Right ventricle myocardium superior (tissue), 1 donor: Measurements from ENCODE around the gene USP54. TPM values are rescaled to one million over a fixed set of nuclear protein-coding genes. Genes with fewer than 3 reads are reported as not detected.

Source experiments
- ATAC-seq: fragments of 200-7000 bp; cut with Tn5 transposase; one replicate; pipeline ENCODE4 v1.9.1; 2020; ENCODE audit warnings: mild to moderate bottlenecking; ENCODE audit not compliant: poor library complexity
- DNase-seq: peaks from one replicate; pipeline ENCODE4 v3.0.0-alpha.2; 2020
- intact Hi-C: fragments of 100-400 bp; cut with DNase I; formaldehyde crosslinking; loops from one replicate; pipeline ENCODE4 v1.11.2; 2022
- total RNA-seq: library from RNA; stranded (reverse); fragmentation: NEBNext Ultra II Directional; extraction: Animal tissue kit (Norgen Biotek cat#: 25700); gene quantifications from one replicate; pipeline ENCODE4 v1.2.1, GENCODE V29; 2021
- donor health status: DM: no; HTN: yes; CAD: no; lungs with severe emphysema.

Gene USP54
- total RNA-seq, 1 donor from 2014 or later: 22.5 TPM

DNA sequence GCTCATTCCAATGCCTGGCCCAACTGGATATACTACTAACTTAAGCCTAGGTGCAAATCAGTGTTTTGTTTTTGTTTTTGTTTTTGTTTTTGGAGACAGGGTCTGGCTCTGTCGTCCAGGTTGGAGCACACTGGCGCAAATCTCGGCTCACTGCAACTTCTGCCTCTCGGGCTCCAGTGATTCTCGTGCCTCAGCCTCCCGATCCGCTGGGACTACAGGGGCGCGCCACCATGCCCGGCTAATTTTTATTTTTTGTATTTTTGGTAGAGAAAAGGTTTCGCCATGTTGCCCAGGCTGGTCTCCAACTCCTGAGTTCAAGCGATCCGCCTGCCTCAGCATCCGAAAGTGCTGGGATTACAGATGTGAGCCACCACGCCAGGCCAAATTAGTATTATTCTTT lies 96.9 kb downstream of the USP54 start:
- intact Hi-C loops: no loop called here
- DNase-seq (no peak), ATAC-seq (no peak)

- intact Hi-C loops: no loop called here
- no peak for ATAC-seq
- no peak for DNase-seq
Observed at GRCh38 chr10:73493781-73494180, 97.4 kb downstream of the USP54 start.

DNA sequence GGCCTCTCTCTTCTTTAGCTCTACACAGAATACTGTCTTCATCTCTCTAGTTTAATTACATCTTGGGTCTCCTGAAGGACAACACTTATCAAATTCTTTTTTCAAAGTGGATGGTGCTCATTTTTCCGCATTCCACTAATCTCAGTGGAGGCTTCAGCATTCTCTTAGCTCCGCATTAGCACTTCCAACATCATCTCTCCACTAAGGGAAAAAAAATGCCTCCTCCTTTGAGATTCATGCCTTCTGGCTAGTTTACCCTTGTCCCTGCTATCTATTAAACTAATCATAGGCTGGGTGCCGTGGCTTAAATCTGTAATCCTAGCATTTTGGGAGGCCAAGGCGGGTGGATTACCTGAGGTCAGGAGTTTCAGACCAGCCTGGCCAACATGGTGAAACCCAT lies 104.5 kb downstream of the USP54 start:
- intact Hi-C loops: no loop called here
- ATAC-seq (no peak), DNase-seq (no peak)

DNA sequence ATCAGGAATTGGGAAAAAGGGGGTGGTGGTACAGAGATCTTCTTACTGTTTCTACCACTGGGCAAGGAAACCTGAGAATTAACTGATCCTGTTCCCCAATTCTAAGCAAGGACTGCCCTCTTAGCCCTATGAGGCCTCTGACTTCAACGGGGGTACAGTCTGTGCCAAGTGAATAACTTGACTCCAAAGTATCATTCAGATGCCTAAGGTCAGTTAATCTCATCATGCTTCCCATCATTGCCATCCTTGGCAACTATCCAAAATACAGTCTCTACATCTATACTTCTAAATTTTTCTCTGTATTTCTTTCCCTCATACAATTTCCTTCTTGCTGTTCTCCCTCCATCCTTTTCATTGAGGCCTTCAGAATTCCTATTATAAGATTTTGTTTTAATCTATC lies 105.8 kb downstream of the USP54 start:
- intact Hi-C loops: no loop called here
- peak; percentile 26 for ATAC-seq
- no peak for DNase-seq

DNA sequence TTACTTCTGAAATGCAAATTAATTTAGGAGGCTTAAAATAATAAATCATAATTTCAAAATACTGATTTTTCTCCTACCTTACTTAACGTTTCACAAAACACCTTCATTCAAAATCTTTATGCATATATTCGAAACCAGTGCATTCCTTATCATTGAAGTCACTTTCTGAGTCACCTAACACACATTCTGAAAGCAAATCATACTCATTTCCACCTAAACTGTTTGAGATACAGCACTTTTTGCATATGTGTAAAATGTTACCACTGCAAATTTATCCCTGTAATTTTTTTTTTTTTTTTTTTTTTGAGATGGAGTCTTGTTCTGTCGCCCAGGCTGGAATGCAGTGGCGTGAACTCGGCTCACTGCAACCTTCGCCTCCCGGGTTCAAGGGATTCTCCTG lies 111.0 kb downstream of the USP54 start:
- no peak for ATAC-seq

DNA sequence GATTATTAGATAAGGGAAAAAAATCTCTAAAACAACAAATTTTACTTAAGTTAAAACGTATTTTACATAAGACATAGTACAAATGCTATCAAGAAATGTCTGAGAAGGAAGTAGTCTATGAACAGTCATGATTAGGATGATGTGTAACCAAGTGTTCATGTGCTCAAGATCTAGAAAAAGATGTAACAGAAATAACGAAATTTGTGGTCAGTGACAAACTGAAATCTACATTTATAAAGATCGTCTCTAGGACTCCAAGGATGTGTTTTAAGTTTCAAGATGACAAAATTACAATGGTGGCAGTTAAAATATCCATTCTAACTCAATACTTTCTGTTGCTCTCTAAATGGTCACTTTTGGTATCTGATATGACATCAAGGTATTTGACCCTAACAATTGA lies 112.5 kb downstream of the USP54 start:
- ATAC-seq (no peak), DNase-seq (no peak)
- intact Hi-C loops: no loop called here

More for the DNA sequence above, 111.0 kb downstream of the USP54 start:
- DNase-seq: no peak
- intact Hi-C loops: no loop called here

DNA sequence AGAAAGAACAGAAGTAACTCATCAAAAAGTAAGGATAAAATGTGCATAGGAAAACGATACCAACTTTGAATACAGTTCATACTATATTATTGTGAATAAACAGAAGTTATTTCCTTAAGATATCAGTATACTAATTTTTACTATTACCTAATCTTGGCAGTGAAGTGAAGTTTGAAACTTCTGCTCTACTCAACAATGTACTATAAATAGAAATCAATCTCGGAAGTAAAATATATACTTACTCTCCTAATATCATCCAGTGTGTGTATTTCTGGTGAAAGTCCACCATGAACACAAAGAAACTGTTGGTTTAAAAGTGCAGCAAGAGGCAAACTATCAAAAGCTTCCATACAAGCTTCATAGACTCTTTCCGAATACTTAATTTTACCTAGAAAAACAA lies 119.9 kb downstream of the USP54 start:
- peak; percentile 68 for ATAC-seq
- intact Hi-C loops: no loop called here

DNA sequence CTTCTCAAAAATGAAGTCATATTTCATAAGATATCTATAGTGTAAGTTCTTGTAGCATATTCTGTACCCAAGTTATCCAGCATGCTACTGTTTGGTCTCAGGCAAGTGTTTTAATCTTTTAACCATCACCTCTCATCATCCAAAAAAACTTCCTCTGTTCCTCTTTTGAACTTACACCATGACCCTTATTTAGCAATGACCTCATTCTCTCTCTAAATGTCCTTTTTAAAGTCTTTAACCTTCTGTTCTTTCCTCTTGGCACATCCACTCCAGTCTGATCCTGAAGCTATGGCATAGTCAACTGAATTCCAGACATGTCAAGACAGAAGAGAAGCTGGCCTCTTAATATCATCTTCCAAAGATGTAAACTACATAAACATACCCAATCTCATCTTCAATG lies 121.6 kb downstream of the USP54 start:
- ATAC-seq (peak; percentile 72), DNase-seq (no peak)
- intact Hi-C loops: no loop called here

More for the DNA sequence above, 119.9 kb downstream of the USP54 start:
- DNase-seq: no peak

DNA sequence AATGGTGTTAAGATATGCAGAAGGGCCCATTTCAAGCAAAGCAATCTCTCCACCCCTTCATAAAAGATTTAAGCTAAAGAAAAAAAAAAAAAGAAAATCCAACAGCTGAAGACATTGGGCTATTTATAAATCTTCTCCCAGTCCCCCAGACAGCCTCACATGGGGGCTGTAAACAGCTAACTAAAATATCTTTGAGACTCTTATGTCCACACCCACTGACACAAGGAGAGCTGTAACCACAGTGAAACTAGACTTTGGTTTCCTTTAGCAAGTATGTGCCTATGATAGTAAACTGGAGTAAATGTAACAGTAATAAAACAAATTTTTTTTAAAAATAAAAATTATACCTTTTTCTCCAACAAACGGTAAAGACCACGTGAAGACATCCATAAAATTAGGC lies 123.9 kb downstream of the USP54 start:
- no peak for DNase-seq
- no peak for ATAC-seq
- intact Hi-C loops: no loop called here

GRCh38 chr10:73465978-73466726 lies 125.0 kb downstream of the USP54 start:
- intact Hi-C loops: no loop called here
- ATAC-seq: no peak
- no peak for DNase-seq

DNA sequence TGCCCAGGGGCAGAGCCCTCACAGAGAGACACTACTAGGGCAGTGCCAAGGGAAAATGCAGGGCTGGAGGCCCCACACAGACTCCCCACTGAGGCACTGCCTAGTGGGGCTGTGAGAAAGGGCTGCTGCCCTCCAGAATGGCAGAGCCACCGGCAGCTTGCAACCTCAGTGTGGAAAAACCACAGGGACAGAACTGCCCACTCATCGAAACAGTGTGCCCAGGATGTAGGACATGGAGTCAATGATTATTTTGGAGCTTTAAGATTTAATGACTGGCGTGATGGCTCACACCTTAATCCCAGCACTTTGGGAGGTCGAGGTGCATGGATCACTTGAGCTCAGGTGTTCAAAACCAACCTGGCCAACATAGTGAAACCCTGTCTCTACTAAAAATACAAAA lies 130.2 kb downstream of the USP54 start:
- intact Hi-C loops: no loop called here
- no peak for DNase-seq
- no peak for ATAC-seq

- intact Hi-C loops: no loop called here
- DNase-seq: no peak
- no peak for ATAC-seq
Observed at GRCh38 chr10:73459683-73460314, 131.3 kb downstream of the USP54 start.

DNA sequence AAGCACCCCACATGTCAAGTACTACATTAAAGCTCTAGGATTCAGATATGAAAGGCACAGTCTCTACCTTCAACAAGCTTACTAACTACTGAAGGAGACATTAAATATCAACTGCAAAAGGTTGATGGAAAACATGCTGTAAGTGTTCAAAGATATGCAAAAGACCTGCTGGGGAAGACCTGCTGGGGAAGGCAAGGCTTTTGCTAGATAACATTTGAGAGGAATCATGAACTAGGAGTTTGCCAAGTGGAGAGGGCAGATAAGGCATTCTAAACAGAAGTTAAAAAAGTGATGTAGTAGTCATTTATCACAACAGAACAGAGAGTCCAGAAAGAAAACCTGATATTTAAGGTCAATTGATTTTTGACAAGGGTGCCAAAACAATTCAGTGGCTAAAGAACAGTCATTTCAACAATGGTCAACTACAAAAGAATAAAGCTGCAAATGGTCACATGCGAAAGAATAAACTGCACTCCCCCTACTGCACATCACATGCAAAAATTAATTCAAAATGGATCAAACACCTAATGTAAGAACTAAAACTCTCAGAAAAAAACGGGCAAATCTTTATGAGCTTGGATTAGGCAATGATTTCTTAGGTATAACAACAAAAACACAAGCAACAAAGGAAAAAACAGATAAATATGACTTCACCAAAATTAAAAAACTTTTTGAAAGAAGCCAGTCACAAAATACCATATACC lies 134.8 kb downstream of the USP54 start:
- intact Hi-C loops: no loop called here
- ATAC-seq (no peak), DNase-seq (no peak)

DNA sequence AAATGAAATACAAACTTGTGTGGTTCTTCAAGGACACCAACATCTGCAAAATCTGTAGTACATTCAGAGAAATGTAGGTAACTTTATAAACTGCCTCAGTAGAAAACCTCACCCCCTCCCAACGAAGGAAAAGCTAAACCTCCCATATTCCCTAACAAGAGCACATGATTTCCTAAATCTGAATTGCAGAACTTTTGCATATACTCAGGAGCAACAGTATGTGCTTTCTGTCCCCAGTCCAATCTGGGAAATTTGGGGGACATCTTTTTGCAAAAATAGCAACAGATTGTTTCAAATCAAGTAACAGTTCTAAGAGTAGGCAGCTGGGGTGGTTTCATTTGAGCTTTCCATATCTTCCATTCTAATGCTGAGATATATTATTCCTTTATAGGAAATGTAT lies 142.0 kb downstream of the USP54 start:
- no peak for ATAC-seq
- intact Hi-C loops: no loop called here

GRCh38 chr10:73448384-73448783 lies 142.8 kb downstream of the USP54 start:
- ATAC-seq (peak; percentile 41), DNase-seq (no peak)
- intact Hi-C loops: no loop called here

More for the DNA sequence above, 142.0 kb downstream of the USP54 start:
- no peak for DNase-seq

Other genes with a start within 250 kb of the USP54 start
- 1.5 TPM for gene CFAP70, start 232.5 kb downstream of the USP54 start, total RNA-seq
- 99.4 TPM for gene ANXA7, start 177.3 kb downstream of the USP54 start, total RNA-seq
- 1.8 TPM for gene MSS51, start 157.8 kb downstream of the USP54 start, total RNA-seq
- gene PPP3CB, start 95.3 kb downstream of the USP54 start, total RNA-seq: 64.1 TPM
- 0.38 TPM for gene MYOZ1, start 50.1 kb upstream of the USP54 start, total RNA-seq
- gene SYNPO2L, start 64.7 kb upstream of the USP54 start, total RNA-seq: 213 TPM
- 3.5 TPM for gene AGAP5, start 106.8 kb upstream of the USP54 start, total RNA-seq
- 42.3 TPM for gene SEC24C, start 153.0 kb upstream of the USP54 start, total RNA-seq
- gene CHCHD1, start 190.7 kb upstream of the USP54 start, total RNA-seq: 28.0 TPM
- 40.3 TPM for gene ZSWIM8, start 194.3 kb upstream of the USP54 start, total RNA-seq
- gene NDST2, start 220.3 kb upstream of the USP54 start, total RNA-seq: 10.4 TPM